HG03460 (cell line): Measurements from ENCODE around the gene ZNF692.
A peak's percentile ranks its signal among the peaks of the same experiment; 100 is the strongest.
"Not testable (repeated sequence)": the region's sequence is repeated elsewhere in the genome, so short reads cannot be mapped to it uniquely, and the experiment has no call there.

Source experiments
- ATAC-seq: cut with Tn5 transposase; IDR thresholded peaks from one replicate; pipeline ENCODE4 v1.9.1; 2021; ENCODE audit not compliant: unreplicated experiment

Gene ZNF692

DNA sequence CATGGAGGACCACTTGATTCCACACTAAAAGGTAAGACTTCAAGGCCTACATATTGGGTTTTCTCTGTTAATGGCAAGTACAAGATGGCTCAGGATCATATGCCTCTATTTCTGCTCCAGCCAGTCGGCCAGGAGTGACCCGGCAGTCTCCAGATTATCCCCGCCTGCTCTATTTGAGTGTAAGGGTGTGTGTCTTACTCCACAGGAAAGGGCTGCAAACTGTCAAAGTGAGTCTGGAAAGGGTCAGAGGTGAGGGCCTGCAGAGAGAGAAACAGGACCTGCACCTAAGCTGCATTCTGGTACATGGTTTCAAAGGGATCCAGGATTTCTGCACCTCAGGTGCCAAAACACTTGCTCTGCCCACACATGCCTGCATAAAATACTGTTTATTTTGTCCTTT lies 9.2 kb downstream of the ZNF692 start:
- no peak for ATAC-seq

DNA sequence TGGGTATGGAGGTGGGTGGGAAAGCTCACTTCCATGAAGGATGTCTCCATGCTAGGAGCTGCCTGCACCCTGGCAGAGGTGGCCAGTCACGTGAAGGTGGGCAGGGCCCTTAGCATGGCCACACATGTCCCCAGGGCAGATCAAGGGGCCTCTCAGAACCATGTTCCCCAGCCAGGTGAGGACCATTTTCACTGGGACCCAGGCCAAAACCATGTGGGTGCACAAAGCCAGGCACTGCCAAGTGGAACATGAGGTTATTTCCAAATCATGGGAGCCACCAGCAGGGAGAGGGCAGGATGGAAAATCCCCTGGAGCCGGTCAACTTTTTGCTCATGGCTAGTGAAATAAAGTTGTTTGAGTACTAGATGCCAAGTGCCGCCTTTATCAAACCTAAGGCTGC lies 9.7 kb downstream of the ZNF692 start:
- no peak for ATAC-seq

DNA sequence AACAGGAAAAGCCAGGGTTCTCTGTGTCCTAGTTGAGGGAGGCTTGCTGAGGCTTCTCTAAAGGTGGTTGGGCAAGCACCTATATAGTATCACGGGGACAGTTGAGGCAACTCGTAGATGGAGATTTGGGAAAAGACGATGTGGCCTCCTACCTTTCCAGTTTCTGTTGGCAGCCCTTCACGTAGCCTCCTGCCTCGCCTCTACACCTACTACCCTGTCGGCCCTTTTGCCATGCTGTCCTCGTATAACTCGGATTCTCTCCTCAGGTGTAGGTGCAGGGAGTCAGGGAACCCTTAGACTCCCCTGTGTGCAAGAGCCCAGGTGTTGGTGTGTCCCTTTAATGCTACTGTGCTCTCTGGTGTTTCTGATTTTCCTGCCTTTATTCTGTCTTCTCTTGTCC lies 10.3 kb downstream of the ZNF692 start:
- ATAC-seq, result no peak

DNA sequence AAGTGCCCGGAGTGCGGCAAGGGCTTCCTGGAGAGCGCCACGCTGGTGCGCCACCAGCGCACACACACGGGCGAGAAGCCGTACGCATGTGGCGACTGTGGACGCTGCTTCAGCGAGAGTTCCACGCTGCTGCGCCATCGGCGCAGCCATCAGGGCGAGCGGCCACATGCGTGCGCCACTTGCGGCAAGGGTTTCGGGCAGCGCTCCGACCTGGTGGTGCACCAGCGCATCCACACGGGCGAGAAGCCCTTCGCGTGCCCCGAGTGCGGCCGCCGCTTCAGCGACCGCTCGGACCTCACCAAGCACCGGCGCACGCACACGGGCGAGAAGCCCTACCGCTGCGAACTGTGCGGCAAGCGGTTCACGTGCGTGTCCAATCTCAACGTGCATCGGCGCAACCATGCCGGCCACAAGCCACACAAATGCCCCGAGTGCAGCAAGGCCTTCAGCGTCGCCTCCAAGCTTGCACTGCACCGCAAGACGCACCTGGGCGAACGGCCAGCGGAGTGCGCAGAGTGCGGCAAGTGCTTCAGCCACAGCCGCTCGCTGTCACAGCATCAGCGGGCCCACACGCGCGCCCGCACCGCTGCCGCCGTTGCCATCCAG lies 10.8 kb downstream of the ZNF692 start:
- ATAC-seq, result no peak

DNA sequence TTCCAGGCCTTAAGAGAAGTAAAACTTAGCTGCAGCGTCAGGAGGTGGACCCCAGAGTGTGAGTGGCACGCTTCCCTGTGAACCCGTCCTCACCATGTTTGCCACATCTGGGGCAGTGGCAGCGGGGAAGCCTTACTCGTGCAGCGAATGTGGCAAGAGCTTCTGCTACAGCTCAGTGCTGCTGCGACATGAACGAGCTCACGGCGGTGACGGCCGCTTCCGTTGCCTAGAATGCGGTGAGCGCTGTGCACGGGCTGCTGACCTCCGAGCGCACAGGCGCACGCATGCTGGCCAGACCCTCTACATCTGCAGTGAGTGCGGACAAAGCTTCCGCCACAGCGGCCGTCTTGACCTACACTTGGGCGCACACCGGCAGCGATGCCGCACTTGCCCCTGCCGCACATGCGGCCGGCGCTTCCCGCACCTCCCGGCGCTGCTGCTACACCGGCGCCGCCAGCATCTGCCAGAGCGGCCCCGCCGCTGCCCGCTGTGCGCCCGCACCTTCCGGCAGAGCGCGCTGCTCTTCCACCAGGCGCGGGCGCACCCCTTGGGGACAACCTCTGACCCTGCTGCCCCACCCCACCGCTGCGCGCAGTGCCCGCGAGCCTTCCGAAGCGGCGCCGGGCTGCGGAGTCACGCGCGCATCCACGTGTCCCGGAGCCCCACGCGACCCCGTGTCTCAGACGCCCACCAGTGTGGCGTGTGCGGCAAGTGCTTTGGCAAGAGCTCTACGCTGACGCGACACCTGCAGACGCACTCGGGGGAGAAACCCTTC lies 11.5 kb downstream of the ZNF692 start:
- no peak for ATAC-seq

DNA sequence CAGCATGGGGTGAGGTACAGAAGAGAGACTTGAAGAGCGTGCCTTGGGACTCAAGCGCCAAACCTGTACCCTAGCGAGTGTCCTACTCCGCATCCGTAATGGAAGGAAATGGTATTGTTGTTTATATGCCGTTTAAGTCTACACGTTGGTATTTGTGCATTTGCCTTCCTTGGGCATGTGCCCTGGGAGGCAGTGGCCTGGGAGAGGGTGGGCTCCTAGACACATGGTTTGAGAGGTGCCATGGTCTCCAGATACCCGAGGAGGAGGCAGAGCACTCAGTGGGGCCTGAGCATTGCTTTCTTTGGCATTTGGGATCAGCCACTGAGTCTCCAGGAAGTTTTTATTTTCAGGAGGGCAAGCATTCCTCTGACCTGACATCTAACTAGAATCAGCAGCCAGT lies 14.4 kb downstream of the ZNF692 start:
- ATAC-seq, result no peak

DNA sequence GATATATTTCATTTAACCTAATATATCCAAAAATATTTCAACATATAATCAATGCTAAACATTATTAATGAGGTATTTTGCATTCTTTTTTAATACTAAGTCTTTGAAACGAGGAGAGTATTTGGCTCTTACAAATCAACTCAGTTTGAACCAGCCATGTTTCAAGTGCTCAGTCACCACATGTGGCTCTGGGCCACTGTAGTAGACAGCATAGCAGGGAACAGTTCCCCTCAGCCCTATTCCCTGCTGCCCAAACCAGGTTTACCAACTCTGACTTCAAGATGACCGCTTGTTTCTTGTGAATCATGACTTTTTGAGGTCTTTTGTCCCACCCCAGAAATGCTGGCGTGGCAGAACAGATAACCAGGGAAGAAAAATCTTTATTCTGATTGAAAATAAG lies 15.2 kb downstream of the ZNF692 start:
- ATAC-seq, result no peak

DNA sequence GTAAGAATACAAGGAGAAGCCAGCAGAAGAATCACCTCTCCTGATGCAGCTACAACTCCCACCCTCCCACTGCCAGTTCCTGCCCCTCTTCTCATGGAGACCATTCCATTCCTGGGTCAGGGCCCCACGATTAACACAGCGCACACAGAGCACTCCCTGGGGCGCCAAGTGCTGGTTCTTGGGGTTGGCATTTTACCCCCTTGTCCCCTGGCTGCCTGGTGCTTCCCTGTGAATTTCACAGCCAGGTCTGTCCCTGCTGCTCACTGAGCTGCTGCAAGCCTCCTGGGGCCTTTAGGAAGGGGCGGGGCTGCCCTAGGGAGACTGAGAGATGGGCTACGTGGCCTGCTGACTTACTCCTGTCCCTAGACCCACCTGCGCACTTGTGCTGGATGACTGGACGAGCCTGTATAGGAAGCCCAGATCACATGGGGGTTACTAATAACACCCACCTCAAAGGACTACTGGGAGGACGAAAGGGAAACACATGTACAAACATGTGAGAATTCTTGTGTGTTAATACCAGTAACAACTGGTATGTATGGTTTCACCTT lies 16.0 kb downstream of the ZNF692 start:
- no peak for ATAC-seq

DNA sequence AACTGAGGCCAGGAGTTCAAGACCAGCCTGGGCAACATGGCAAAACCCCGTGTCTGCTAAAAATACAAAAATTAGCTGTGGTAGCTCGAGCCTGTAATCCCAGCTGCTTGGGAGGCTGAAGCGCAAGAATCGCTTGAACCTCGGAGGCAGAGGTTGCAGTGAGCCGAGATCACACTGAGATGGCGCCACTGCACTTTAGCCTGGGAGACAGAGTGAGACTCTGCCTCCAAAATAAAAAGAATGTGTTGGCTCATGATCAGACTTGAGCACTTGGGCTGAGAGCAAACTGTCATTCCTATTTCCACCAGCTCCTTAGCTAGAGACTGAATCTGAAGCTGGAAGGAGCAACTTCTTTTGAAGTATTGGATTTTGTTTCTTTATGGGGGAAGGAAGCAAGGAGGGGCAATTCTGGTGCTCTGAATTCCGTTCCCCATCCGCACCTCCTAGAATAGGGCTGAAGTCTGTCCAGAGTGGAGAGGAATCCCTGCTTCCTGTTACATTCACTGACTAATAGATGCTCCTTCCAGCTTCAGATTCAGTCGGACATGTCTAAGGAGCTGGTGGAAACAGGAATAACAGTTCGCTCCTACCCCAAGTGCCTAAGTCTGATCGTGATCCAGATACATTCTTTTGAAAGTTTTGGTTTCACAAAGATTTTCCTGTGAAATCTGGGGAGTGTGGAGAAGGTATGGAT lies 17.0 kb downstream of the ZNF692 start:
- no peak for ATAC-seq

DNA sequence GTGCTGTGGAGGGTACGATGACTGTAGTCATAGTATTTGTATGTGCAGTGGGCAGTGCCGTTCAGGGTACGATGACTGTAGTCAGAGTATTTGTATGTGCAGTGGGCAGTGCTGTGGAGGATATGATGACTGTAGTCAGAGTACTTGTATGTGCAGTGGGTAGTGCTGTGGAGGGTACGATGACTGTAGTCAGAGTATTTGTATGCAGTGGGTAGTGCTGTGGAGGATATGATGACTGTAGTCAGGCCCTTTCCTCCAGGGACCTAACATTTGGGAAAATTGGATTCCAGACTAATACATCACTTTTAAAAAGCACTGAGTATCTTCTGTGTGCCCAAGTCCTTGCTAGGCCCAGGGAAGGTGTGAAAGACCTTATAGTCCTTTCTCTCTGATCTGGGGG lies 17.9 kb downstream of the ZNF692 start:
- no peak for ATAC-seq

DNA sequence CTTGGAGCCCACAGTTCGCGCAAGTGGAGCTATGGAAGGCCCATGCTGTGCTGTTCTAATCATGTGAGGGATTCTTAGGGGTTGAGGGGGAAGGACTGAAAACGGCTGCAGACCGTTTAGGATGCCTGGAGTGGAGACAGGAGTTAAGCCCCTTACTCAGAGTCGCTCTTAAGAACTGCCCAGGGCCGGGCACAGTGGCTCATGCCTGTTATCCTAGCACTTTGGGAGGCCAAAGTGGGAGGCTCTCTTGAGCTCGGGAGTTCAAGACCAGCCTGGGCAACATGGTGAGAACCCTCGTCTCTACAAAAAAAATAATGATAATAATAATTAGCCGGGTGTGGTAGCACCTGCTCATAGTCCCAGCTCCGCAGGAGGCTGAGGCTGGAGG lies 19.7 kb downstream of the ZNF692 start:
- ATAC-seq, result no peak

DNA sequence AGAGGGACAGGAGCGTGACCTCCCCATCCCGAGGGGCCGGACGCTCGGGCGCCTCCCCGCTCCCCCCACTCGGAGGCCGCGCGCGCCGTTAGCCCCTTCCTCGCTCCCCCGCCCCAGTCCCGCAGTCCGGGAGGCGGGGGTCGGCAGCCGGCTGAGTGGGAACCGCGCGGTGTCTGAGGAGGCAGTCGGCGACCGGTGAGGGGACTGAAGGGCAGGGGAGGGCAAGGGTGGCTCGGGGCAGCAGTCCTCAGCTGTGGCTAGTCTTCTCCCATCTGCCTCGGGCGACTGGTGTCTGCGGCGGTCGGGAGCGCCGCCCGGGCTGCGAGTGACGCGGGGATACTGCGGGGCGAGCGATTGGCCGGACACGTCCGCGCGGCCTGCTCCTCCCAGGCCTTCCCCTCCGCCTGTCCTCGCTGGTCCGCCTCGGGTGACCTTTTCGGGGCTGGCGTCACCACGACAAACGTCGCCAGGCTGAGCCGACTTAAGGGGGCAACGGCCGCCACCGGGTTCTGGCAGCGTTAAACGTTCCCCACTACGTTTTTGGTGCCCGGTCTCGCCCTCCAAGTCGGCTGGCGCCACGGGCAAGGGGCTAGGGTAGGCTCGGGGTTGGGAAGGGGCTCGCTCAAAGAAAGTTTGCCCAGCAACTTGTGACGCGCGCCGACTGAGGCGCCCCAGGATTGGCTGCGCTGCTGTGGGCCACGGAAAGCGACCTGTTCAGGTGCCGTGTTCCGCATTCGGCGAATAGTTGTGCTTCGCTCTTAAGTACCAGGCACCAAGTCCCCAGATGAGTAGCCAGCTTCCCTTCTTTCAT lies 20.3 kb downstream of the ZNF692 start:
- peak; percentile 63 for ATAC-seq

DNA sequence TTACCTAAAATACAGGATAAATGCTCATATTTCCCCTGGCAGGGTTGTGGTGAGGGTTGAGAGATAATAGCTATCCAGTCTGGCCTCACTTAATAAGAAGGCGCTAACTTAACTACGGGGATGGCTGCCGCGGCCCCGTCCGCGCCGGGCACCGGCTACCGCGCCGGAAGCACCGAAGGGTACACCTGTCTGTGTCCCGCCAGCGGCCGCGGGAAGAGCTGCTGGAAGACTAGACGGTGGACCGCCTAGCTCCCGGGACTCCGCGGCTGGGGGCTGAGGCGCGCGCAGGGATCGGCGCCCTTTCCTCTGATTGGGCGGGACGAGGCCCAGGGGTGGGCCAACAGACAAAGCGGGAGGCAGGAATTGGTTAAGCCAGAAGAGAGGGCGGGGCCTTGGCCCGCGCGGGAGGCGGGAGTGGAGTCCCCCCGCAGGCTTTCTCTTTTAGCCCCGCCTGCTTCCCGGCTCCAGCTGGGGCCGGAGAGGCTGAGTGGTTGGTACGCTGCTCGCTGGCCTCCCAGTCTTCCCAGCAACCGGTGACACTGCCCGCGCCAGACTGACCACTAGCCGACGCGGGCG lies 21.0 kb downstream of the ZNF692 start, which contains the start of gene ZNF672:
ZNF672 (plus strand) TSS at position 444 of the 576 bp plus-strand sequence. CDS start 9,051 bp downstream, outside the sequence.
- peak; percentile 81 for ATAC-seq

DNA sequence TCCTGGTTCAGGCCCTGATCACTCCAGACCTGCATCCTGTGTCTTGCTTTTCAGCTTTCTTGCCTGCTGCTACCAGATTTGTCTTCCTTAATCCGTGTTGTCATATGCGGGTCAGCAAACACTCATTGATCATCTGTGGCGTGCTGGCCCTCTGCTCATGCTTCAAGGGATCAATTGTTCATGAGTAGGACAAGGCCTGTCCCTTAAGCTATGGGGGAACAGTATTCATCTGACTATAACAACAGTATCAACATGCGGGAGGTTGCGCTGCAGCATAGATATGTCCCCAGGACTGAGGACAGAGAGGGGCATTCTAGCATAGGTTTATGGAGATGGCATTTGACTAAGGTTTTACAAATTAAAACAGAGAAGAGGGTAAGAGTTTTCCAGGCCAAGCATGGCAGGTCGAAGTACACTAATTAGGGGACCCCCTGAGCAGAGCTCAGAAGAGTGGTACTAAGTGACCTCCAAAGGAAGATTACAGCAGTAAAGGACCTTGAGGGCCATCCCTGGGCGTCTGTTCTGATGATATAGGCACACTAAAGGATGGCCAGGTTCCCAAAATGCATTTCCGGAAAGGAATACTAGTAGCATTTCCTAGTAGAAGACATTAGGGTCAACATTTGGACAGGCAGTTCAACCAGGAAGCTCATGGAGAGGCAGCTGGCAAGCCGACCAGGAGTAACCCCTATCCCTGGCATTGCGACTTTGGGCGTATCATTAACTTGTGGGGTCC lies 21.7 kb downstream of the ZNF692 start:
- ATAC-seq, result no peak

DNA sequence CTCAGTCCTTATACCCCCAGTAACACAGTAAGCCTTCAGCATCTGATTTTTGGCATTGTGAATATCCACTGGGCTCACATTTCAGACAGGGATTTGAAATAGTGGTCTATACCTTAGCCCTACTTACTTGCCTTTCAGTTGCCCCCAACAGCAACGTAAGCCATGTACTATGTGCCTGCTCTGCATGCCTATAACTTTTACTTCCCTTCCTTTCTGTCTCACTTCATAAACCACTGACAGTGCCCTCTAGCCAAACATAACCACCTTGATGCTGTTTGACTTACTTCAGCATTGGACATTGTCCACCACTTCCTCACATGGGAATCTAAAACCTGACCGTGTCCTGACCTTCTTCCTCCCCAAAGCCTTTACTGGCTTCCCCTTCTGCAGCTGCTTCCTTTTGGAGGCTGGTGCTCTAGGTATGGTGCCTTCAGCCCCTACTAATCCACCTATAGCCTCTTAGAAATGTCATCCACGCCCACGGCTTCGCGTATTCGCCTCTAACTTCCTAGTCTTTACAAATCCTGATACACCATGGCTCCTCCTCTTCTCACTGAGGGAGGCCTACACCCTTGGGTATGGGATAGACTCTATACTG lies 24.4 kb downstream of the ZNF692 start:
- no peak for ATAC-seq

DNA sequence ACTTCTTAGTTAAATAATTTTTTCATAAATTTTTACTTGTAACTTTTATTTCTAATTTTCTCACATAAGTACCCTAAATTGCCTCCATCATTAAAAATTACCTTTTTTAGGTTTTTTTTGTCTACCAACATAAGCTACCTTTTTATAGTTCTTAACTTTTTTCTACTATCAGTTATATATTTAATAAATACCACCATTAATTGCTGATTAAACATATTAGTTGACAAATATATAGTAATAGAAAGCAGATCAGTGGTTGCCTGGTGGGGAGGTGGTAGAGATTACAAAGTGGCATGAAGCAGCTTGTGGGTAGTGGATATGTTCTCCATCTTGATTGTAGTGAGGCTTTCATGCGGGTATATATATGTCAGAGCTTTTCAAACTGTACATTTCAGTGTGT lies 27.0 kb downstream of the ZNF692 start:
- ATAC-seq, result no peak

DNA sequence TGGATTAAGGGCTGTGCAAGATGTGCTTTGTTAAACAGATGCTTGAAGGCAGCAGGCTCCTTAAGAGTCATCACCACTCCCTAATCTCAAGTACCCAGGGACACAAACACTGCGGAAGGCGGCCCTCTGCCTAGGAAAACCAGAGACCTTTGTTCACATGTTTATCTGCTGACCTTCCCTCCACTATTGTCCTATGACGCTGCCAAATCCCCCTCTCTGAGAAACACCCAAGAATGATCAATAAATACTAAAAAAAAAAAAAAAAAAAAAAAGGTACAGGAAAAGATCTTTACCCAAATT lies 28.2 kb downstream of the ZNF692 start:
- ATAC-seq, result not testable (repeated sequence)

DNA sequence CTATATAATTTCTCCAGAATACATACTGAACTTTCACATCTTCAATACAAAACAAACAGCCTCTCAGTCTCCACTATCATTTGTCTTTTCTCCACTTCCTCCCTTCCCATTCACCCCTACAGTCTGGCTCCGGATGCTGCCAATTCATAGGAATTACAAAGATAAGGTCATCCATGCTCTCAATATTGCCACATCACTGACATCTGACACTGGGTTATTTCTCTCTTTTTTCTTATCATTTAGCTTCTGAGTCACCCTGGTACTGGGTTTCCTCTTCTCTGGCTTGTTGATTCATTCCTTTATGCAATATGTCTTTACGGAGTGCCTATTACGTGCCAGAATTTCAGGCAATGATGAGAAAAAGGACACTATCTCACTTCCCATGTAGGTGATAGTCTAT lies 30.0 kb downstream of the ZNF692 start:
- no peak for ATAC-seq

DNA sequence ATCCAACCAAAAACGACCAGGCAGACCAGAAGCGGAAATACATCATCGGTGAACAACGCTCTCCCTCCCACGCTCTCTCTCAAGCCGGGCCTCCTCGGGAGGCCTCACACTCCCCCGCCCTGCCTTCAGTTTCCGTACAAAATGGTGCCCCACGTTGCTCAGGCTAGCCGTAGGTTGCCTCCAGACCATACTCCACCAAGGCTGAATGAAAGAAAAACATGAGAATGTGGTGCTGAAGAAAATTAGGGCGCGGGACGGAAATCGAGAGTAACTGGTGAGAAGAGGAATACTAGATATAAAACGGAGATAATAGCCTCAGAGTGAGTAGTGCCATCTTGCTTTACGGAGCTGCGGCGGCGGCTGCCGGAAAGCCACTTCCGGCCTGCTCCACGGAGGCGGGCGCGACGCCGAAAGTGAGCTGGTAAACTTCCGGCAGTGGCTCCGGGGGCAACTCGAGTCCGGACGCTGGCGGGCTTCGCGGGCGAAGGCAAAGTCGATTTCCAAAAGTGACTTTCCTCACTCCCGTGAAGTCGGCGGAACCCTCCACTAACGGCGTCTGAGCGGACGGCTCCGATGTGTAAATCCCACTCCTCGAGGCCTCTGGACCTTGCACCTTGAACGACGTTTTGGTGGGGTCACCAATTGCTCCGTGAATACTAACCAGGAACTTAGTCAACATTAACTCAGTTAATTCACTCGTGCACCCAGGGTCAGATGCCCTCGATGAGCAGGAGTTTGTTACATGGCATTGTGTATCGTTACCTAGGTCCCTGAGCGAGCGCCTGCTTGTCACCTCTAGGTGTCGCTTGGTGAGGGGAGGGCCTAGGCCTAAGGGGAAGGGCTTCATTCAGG lies 32.8 kb downstream of the ZNF692 start, which contains the start of gene SH3BP5L:
SH3BP5L (minus strand) TSS at position 7 of the 852 bp plus-strand sequence. CDS start 980 bp downstream, outside the sequence.
- ATAC-seq, result peak; percentile 90
